Activated CD4-positive, alpha-beta T cell treated with anti-CD3 and anti-CD28 coated beads, Interleukin-2, amount 50 U/mL, for 48 hours (primary cell): ENCODE results near the gene C10orf53.
"Not testable (repeated sequence)": the region's sequence is repeated elsewhere in the genome, so short reads cannot be mapped to it uniquely, and the experiment has no call there.

Experiments used
- DNase-seq, 2 experiments: peaks; one replicate each; pipeline ENCODE4 v3.0.0-alpha.2; 2020

C10orf53 gene

DNA sequence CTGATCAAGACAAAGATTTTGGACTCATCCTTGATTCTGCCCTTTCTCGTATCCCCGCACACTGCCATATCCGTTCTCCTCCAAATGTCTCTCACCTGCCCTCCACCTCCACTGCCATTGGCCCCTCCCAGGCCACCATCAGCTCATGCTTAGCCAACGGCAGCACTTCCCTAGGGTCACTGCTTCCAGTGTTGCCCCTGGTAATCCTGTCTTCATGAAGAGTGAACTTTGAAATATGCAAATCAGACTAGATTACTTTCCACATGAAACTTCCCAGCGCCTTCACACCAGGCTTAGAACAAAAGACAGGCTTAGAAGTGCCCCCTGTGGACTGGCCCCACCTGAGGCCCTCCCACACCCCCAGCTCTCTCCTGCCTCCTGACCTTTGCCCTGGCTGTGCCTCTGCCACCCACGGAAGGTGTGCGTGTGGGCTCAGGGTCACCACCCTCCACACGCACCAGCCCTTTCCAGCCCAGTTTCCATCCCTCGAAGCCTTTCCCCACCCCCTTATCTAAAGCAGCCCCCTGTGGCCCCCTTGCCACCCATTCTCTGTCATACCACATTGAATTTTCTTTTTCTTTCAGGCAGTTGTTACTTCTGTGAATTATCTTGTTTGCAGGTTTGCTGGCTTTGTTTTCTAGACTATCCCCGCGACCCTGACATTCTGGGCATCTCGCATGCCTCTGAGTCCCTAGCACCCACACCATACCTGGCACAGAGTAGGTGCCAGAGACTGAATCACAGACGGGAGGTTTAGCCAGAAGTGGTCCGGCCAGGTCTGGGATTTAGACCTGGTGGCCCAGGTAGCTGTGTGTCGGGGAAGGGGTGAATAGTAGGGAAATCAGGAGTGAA is 26.8 kb upstream of the C10orf53 start:
- DNase-seq, result no peak

DNA sequence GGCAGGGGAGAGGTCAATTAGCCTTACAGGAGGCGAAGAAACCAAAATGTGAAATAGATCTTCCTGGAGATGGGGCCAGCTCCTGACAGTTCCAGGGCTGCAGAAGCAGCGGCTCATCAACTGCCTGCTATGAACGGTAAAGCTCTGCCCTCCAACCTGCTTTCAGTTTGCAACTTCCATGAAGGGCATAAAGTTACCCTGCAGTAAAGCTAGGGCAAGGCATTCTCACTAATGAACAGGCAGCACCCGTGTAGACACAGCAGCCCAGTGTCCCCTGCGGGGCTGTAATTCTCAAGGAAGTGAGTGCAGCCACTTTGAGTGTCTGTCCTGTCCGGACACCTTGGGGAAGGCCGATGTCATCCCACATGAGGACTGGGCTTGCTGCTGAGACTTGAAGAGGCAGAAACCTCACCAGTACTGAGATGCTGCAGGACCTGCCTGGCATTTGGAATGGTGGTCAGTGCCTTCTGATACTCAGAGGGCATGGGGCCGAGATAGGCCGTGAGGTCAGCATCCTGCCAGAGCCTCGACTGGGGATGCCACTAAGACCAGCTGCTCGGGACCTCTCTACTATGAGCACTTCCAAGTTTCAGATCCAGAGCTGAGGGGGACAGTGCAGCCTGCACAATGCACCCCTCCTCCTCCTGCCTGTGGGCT is 26.1 kb upstream of the C10orf53 start:
- no peak for DNase-seq

DNA sequence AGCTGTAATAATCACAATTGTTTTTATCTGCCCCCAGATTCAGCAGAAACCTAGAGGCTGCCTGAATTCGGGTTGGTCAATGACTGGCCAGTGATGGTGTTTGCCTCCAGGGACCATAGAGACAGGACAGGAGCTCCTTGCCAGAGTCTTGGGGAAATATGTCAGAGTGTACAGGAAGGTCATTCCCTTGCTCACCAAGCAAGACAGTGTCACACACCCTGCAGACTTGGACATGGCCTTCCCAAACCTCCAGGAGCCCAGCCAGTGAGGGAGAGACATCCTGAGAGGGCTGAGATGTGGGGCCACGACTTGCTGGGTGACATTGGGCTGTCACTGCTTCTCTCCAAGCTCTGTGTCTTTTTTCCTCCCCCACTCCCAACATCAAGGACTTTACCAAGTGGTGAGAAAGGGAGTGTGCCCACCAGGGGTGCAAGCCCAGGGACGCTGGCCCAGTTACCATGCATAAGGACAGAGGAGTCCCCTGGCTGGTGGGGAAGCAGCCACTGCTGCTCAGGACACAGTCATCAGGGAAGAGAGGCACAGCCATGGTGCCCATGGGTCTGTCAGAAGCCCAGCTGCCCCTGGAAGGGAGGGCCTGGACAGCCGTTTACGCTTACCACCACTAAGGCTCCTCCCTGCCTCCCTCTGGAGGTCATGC is 25.3 kb upstream of the C10orf53 start:
- DNase-seq, result no peak

DNA sequence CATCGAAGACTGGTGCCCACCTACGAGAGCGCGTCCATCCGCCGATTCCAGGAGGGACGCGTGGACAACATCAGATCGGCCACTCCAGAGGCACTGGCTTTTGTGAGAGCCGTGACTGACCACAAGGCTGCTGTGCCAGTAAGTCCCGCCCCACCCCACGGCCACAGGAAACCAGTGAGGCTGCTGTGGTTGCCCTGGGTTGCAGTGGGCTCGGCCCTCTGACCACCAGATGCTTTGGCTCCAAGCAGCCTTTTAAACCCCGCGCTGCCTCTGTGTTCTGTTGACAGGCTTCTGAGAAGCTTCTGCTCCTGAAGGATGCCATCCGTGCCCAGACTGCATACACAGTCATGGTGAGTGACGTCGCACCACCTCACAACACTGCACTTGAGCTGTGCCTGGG is 24.4 kb upstream of the C10orf53 start:
- no peak for DNase-seq

DNA sequence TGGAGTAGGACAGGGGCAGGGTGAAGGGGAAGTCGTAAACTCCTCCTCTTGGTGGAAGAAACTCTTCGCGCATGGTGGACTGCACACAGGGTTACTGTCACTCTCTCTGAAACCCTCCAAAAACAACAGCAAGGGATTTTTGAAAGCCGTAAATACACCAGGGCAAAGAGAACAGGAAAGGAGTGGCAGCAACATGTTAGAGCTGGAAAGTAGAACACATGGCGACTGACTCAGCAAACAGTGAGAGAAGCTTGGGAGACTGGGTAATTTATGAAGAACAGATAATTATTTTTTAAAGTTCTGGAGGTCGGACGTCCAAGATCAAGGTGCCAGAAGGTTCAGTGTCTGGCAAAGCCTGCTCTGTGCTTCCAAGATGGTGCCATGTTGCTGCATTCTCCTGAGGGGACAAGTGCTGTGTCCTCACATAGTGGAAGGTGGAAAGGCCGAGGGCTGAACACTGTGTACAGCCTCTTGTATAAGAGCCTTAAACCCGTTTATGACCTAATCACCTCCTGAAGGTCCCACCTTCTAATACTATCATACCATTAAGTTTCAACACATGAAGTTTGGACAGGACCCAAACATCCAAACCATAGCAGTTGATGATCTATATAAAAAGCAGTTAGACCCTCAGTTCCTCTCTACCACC is 22.5 kb upstream of the C10orf53 start:
- DNase-seq, result no peak

DNA sequence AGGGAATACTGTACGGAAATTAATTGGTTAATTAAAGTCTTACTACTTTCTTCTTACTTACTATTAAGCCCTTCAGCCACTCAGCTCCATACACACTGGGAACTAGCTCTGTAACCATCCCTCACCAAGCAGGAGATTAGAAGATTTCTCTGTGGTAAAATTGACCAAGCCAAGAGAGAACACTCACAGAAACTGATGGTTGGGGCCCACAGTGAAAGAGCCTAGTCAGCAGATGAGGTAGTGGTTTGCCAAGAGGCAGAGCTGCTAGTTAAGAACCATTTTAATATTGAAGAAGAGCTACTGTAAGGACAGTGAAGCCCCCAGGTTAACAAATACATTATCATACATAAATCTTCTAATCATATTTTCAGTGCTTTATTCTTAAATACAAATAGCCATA is 21.8 kb upstream of the C10orf53 start:
- DNase-seq, result no peak

DNA sequence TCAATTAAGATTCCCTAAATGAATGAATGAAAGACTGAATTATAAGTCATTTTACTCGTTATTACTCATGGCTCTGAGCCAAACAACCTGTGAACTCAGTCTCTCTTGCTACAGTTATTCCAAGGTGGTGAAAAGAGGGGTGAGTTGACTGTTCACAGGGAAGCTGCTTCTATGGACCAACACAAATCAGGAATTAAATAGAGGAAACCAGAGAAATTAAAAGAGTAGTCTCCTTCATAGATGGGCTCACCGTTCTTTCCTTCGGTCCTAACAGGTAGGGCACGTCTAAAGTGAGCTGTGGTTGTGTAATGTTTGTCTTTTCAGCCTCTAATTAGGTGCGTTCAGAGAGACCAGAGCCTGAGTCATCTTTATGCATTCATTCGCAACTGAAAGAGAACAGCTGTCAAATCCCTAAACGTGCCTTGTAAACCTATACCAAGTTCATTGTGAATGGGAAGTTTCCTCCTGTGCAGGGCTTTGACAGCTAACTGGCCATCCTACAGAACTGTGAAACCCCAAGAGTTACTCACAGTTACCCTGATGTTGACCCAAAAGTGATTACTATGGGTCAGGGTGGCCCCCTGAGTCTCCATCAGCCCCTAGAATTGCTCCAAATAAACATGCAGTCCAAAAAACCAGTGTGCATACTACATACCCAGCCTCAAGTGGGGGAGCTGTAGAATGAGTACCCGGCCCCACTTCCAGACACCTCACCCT is 18.2 kb upstream of the C10orf53 start:
- no peak for DNase-seq

DNA sequence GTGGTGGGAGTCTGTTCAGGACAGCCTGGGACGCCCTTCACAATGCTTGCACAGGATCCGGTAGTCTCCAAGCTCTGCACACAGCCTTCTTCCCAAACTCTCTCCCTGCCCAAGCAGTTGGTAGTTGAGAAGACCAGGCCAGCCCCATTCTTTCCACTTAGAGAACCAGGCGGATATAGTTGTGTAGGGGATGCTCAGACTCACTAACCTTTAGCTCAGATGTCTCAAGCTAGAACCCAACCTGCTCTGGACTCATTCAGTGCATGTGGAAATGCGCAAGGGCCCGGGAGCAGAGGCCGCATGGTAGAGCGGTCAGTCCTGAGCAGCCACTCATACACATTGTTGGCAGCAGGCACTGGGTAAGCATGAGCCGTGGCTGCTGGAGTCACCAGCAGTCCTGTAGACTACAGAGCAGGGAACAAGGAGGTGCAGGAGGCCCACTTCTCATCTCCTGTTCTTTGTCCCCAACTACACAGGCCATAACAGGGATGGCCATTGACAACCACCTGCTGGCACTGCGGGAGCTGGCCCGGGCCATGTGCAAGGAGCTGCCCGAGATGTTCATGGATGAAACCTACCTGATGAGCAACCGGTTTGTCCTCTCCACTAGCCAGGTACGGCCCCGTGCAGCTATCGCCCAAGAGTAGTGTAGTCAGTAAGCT is 17.2 kb upstream of the C10orf53 start:
- no peak for DNase-seq

DNA sequence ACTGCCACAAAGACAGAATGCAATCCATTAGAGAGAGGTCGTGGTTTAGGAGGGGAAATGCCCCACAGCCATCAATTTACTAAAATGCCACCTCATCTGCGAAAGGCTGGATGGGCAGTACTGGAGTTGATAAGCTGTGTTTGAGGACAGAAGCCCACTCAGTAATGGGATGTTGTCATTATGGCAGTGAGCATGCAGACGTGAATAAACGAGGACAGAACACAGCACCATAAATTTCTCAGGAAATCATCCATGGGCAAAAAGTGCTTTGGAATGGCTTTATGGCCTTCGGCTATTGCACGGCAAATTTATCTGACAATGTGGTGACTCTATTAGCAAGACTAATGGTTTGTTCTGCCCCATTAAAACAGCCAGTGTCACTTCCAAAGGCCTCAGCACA is 15.9 kb upstream of the C10orf53 start:
- no peak for DNase-seq

DNA sequence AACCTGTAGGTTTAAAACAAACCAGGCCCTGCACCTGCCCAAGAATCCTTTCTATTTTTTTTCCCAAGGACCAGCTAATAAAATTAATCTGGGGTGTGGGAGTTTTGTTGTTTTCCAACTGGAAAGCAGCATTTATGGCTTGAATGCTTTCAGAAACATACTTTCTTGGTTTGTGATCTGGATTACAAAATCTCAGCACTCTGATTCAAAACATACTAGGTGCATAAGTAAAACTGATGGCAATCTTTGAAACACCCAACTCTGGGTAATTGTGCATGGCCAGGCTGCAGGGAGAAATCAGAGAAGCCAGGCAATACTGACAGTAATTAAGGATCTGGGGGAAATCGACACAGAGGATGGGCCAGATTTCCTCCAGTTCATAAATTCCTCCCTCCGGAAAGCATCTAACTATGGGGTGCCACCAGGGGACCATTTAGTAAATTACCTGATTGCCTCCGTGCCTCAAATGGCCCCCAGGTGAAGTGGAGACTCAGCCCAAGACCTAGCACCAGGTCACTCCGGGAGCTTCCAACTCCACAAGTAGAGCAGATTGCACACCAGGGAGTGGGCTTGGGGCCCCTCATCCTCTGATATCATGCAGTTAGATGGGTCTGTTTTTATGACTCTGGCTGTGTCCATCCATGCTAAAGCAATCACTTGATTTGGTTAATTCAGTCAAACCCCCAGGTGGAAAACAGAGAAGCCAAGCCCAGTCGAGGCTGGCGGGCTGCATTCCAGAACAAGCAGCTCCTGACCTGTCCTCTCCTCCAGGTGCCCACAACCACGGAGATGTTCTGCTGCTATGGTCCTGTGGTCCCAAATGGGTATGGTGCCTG is 15.2 kb upstream of the C10orf53 start:
- DNase-seq, result no peak

DNA sequence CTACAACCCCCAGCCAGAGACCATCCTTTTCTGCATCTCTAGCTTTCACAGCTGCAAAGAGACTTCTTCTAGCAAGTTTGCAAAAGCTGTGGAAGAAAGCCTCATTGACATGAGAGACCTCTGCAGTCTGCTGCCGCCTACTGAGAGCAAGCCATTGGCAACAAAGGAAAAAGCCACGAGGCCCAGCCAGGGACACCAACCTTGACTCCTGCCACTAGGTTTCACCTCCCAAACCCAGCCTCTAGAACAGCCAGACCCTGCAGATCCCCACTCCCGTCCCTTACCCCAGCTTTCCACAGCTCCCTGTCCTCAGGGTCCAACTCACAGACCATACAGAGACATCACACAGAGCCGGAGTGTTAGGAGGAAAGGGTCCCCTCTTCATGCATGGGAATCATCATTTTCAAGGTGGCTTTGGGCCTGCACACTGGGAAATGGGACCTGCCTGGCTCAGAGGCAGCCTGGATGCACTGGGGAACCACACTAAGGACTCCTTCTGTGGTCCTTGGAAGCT is 14.6 kb upstream of the C10orf53 start:
- no peak for DNase-seq

DNA sequence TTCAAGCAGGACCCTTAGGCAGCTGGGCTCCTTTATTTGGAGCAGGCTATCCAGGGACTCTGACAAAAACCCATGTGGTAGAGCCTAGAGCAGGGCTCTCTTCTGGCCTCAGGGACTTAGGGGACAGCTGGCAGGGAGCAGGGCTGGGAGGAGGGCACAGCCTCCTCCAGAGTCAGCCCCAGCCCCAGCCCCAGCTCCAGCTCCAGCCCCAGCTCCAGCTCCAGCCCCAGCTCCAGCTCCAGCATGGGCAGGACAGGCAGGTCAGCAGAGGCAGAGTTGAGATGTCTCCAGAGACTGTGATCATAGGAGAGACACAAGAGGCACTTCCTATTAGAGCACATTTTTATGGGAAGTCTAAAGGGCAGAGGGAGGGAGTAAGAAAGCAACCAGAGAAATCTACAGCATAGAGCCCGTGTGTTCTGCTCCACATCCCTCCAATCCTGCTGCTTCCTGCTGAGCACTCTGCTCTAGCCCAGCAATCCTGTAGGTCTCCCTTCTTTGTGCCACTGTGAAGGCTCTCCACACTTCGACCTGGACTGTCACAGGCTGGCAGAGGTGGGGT is 13.3 kb upstream of the C10orf53 start:
- no peak for DNase-seq

DNA sequence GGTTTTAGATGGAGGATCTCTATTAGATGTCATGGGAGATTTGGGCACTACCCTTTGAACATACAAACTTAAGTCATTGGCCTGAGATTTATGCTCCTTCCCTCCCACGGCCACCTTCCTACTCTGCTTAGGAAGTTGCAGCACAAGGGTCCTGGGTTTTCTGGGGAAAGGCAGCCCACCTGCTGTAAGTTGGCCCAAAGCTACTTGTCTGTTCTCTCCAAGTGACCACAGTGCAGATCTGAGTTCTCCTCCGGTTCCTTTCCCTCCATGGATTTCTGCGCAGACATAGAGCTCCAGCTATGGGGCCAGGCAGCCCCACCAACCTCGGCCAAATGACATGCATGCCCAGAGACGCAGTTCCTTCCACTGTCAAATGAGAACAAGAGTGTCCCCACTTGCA is 12.8 kb upstream of the C10orf53 start:
- DNase-seq, result no peak

DNA sequence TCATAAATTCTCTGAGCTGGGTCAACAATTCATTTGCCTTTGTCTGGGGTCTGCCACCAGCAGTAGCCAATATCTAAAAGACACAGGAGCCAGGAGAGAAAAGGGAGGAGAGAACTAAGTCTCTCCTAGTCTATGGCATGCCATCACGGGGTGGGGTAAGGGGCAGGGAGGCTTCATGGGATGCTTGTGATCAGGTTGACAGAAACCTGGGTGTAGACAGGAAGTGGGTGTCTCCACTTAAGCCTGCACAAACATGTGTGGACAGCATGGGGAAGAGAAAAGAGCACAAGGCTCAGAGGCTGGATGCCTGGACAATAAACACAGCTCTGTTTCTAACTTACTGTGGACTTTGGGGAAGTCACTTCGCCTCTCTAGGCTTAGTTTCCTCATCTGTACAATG is 11.5 kb upstream of the C10orf53 start:
- DNase-seq, result no peak

DNA sequence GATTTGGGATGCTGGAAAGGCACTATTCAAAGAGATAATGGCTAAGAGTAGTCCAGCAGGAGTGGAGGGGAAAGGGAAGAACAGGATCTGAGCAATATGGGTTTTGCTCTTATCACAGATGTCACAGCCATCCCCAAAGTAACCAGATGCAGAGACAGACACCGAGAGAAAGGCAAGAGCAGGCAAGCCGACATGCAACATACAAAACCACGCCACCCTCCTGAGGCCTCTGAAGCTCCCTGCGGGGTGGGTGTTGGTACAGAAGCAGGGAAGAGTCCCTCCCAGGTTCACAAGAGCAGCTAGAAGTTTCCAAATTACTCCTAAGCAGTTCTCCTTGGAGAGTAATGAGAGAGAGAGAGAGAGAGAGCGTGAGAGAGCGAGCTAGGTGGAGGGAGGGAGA is 10.8 kb upstream of the C10orf53 start:
- no peak for DNase-seq

DNA sequence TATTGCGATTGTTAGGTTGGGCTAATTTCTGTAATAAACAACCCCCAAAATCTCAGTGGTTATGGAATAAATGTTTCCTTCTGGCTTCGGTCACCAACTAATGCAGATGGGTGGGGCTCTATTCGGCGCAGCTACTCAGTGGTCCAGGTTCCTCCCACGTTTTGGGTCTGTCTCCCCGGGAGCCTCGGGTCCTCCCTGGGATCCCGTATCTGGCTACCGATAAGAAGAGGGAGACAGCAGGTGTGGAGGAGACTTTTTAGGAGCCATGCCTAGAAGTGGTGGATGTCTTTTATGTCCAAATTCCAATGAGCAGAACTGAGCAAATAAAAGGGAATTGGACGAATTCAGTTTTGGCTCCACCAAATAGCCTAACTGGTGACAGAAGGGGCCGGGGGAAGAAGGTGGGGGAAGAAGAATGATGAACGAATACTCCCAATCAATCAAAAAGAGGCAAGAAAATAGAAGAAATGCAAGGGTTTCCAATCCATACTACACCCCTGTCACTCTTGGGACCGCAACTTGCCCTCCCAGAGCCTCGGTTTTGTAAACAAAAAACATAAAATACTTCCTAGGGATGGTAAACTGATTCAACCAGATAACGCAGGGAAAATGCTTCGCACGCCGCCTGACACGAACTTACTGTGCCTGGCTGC is 498 bp upstream of the C10orf53 start:
- no peak for DNase-seq

DNA sequence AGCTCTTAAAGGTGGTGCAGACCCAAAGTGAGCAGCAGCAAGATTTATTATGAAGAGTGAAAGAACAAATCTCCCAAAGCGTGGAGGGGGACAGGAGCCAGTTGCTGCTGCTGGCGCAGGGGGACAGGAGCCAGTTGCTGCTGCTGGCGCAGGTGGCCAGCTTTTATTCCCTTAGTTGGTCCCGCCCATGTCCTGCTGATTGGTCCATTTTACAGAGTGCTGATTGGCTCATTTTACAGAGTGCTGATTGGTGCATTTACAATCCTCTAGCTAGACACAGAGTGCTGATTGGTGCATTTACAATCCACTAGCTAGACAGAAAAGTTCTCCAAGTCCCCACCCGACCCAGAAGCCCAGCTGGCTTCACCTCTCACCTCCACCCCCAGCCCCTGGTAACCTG is 3.0 kb downstream of the C10orf53 start:
- DNase-seq, result not testable (repeated sequence)

DNA sequence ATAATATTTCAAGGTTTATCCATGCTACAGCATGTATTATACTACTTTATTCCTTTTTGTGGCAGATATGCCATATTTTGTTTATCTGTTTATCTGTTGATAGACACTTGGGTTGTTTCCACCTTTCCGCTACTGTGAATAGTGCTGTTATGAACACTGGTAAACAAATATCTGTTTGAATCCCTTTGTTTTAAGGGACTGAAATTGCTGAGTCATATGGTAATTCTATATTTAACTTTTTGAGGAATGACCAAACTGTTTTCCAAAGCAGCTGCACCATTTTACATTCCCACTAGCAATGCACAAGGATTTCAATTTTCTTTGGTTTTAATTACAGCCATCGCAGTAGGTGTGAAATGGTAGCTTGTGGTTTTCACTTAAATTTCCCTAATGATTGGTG is 3.4 kb downstream of the C10orf53 start:
- no peak for DNase-seq

DNA sequence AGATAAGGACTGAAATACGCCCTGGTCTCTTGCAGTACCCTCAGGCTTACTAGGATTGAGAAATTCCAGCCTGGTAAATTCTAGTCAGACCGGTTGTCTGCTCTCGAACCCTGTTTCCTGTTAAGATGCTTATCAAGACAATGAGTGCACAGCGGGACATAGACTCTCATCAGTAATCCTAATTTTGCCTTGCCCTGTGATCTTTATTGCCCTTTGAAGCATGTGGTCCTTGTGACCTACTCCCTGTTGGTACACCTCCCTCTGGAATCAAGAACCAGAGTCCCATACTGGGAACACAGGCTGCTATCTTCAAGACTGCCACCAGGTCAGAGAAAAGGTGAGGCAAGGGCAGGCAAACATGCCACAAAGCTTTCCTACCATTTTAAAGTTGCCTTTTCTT is 7.2 kb downstream of the C10orf53 start:
- DNase-seq, result no peak

DNA sequence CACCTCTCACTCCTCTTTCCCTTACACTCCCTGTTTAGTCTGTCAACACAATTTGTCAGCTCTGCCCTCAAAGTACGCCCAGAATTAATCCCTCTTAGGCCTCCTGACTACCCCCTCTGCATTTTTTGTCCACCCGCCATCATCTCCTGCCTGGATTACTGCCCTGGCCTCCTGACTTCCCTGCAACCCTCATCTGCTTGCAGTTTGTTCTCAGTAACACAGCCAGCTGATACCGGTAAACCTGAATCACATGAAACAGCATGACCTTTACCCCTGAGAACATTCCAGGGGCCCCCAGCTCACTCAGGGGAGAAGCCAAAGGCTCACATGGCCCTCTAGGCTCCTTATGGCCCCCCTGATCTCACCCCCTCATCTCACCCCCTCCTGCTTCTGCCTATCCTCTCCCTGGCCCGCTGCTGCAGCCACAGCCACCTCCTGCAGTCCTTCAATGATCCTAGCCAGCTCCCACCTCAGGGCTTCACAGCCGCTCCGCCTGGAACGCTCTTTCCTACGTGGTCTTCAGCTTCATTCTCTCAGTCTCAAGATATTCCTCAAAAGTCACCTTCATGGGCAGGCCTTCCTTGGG is 8.9 kb downstream of the C10orf53 start:
- no peak for DNase-seq
